HG03064 (cell line): ENCODE results near the gene ATP12A.

Source experiments
- ATAC-seq: cut with Tn5 transposase; IDR thresholded peaks from one replicate; pipeline ENCODE4 v1.9.1; 2021; ENCODE audit warnings: low read depth; ENCODE audit not compliant: unreplicated experiment

The ATP12A gene

GRCh38 chr13:24680258-24680920 is at the start of gene ATP12A:
Gene ATP12A, plus strand, starts transcription at chr13:24680408. Its CDS starts 336 bp downstream, at chr13:24680744.
- no peak for ATAC-seq

DNA sequence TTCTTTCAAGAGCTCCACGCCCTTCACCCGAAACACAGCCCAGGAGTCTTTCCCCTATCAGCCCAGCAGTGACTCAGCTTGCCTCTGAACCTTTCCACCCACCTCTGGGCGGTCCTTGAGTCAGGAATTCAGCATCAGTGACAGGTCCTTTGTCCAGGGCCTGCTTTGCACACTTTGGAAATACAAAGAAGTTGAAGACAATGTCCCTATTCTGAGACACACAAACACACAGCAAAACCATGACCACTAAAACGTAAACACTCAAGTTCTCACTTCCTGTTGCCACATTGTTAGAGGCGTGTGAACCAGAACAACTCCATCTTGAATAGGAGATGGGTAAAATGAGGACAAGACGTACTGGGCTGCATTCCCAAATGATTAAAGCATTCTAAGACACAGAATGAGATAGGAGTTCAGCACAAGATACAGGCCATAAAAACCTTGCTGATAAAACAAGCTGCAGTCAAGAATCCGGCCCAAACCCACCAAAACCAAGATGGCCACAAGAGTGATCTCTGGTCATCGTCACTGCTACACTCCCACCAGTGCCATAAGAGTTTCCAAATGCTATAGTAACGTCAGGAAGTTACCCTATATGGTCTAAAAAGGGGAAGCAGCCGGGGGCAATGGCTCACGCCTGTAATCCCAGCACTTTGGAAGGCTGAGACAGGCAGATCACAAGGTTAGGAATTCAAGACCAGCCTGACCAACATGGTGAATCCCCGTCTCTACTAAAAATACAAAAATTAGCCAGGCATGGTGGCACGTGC is 49.2 kb upstream of the ATP12A start:
- ATAC-seq: no peak

GRCh38 chr13:24631922-24632321 is 48.3 kb upstream of the ATP12A start:
- ATAC-seq: no peak

DNA sequence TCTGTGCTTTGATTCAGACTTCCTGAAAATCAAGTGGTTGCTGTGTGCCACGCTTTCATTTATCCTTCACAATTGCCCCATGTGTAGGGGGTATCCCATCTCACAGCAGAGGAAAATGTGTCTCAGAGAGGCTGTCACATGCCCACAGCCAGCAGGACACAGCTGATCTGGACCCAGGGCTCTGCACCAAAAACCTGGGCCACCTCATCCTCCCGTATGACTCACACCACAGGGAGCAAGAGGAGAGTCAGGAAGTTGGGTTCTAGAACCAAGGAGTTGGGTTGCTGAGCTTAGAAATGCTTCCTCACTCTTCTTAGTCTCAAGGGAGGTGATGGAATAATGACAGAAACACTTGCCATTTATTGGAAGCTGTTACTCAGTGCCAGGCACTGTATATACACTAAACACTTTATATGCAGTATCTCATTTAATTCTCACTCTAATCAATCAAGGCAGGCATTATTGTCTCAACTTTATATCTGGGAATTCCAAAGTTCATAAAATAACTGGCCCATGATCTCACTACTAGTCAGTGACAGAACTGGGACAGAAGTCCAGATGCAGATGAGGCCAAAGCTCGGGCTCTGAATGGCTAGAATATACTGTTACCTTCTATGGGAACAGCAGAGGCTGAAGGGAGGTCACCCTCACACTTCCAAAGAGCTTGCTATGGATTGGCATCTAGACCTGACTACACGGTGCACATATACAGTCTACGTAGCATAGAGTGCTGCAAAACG is 47.7 kb upstream of the ATP12A start:
- no peak for ATAC-seq

DNA sequence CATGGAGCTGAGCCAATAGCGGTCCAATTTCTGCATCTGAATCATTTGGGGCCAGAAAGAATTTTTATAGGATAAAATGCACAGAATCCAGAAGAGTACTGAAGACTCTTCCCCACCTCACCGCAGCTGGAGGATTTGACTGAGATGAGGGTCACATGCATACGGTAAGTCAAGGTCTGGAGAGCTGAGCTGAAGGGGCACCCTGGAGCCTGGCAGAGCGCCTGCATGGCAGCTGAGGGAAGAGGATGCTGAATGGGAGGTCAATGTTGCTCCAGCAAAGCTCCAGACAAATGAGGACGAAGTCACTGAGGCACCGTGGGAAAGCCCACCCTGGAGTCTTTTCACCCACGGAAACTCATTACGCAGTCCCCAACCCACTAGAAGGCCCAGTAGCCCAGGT is 43.4 kb upstream of the ATP12A start:
- ATAC-seq: no peak

GRCh38 chr13:24638096-24638495 is 42.1 kb upstream of the ATP12A start:
- ATAC-seq: no peak

- ATAC-seq: no peak
Measured at GRCh38 chr13:24640752-24641151, 39.5 kb upstream of the ATP12A start.

- ATAC-seq: no peak
Measured at GRCh38 chr13:24642219-24642618, 38.0 kb upstream of the ATP12A start.

GRCh38 chr13:24644036-24644435 is 36.2 kb upstream of the ATP12A start:
- no peak for ATAC-seq

DNA sequence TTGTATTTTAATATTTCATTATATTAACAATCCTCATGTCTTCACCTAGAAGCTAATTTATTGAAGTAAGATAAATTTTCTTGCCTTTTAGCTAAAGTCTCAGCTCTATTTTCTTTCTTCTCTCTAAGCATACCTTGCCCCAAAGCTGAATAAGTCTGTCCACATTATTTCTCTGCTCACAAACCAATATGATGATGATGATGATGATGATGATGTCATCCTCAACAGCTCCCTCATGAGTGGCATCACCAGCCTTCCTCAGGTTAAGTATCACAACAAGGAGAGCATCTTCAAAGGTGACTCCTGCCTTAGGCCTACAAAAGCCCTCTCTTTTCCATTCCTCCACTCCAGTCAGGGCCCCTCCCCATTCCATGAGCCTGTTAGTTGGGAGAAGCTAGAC is 31.9 kb upstream of the ATP12A start:
- ATAC-seq: no peak

- no peak for ATAC-seq
Measured at GRCh38 chr13:24648983-24649687, 31.1 kb upstream of the ATP12A start.

DNA sequence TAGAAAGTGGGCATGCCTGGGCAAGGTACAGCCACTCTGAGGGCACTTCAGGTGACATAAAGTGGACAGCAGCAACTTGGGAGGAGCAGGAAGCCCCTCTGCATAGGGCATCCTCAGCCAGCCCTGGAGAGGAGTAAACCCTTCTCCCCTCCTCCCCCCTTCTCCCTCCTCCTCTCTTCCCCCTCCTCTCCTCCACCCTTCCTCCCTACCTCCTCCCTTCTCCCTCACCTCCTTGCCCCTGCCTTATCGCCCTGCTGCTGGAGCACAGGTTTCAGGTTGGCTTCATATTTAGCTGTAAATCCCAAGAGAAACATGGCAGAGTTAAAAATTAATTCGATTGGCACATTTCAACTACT is 30.5 kb upstream of the ATP12A start:
- no peak for ATAC-seq

DNA sequence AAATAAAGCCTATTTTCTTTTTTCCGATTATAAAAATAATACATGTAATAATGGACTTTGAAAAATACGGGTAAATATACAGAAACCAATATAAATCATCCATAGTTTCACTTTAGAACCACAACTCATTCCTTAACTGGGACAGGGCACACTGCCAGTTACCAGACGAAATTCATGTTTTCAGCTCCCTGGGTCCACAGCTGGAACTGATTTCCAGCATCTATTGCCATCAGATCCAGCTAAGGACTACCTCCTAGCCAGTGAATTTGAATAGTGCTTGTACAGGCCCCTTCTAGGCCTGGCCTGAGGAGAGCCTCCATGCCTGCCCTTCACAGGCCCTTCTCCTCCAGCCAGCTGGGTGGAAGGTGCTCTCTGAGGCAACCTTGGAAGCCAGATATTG is 30.0 kb upstream of the ATP12A start:
- ATAC-seq: no peak

- ATAC-seq: no peak
Measured at GRCh38 chr13:24651718-24652345, 28.4 kb upstream of the ATP12A start.

- no peak for ATAC-seq
Measured at GRCh38 chr13:24652359-24652758, 27.8 kb upstream of the ATP12A start.

- ATAC-seq: no peak
Measured at GRCh38 chr13:24654741-24655140, 25.5 kb upstream of the ATP12A start.

DNA sequence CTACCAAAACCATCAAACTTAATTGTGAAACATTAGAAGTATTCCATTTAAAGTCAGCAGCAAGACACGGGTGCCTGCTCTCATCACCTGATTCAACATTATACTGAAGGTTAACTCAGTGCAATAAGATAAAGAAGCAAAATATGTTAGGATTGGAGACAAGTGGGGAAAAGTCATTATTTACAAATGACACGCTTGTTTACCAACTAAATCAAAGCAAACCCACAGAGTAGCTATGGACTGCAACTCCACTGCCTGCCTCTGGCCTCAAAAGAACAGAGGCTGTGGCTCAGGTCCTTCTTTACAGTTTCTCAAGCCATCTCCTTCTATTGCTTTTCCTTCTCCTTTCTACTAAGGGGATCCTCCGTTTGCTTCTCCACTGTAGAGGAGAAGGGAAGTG is 21.0 kb upstream of the ATP12A start:
- ATAC-seq: no peak

GRCh38 chr13:24660023-24660741 is 20.0 kb upstream of the ATP12A start:
- no peak for ATAC-seq

DNA sequence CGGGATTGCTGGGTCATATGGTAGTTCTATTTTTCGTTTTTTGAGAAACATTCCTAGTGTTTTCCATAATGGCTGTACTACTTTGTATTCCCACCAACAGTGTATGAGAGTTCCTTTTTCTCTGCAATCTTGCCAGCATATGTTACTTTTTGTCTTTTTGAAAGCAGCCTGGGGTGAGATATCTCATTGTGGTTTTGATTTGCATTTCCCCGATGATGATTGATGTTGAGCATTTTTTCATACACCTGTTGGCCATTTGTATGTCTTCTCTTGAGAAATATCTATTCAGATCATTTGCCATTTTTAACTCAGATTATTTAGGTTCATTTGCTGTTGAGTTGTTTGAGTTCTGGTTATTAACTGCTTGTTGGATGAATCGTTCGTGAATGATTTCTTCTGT is 18.5 kb upstream of the ATP12A start:
- no peak for ATAC-seq
